ENCODE results near the gene ARHGAP10.

ARHGAP10 gene

GRCh38 chr4:148090029-148090428, 358.1 kb downstream of the ARHGAP10 start:
- H3K27me3 ChIP-seq (ENCODE audit: control insufficient read depth in 1 of 2, insufficient read depth in 2 of 2, low read length in 2 of 2): no peaks in the 10 kb centered on the region
- no peak overlapping the region for H3K27ac ChIP-seq (ENCODE audit: low read depth, low read length)
- H3K9me3 ChIP-seq (ENCODE audit: control insufficient read depth in 1 of 2, low read length in 2 of 2): no peaks in the 10 kb centered on the region
- peaks cover 0 to 13% of the 10 kb centered on the region in 2 donors for H3K36me3 ChIP-seq (ENCODE audit: control insufficient read depth in 1 of 2, insufficient read depth in 2 of 2, low read length in 2 of 2)
- no peak overlapping the region for H3K9ac ChIP-seq (ENCODE audit: low read depth in 1 of 2, low read length in 2 of 2)
- H3K4me1 ChIP-seq (ENCODE audit: control insufficient read depth in 1 of 2, insufficient read depth in 2 of 2, low read length in 2 of 2): no peaks in the 10 kb centered on the region
- H3K4me3 ChIP-seq (ENCODE audit: low read depth in 1 of 2, low read length in 2 of 2): no peak overlapping the region

GRCh38 chr4:148090503-148091476, 358.9 kb downstream of the ARHGAP10 start:
- Histone ChIP-seq H3K36me3 (ENCODE audit: control insufficient read depth in 1 of 2, insufficient read depth in 2 of 2, low read length in 2 of 2) (peaks cover 0 to 17% of the 10 kb centered on the region in 2 donors), H3K27ac (ENCODE audit: low read depth, low read length) (no peak overlapping the region), H3K4me1 (ENCODE audit: control insufficient read depth in 1 of 2, insufficient read depth in 2 of 2, low read length in 2 of 2) (no peaks in the 10 kb centered on the region), H3K9ac (ENCODE audit: low read depth in 1 of 2, low read length in 2 of 2) (no peak overlapping the region), H3K4me3 (ENCODE audit: low read depth in 1 of 2, low read length in 2 of 2) (no peak overlapping the region), H3K27me3 (ENCODE audit: control insufficient read depth in 1 of 2, insufficient read depth in 2 of 2, low read length in 2 of 2) (no peaks in the 10 kb centered on the region), H3K9me3 (ENCODE audit: control insufficient read depth in 1 of 2, low read length in 2 of 2) (no peaks in the 10 kb centered on the region)

GRCh38 chr4:148091896-148092295, 360.0 kb downstream of the ARHGAP10 start:
- Histone ChIP-seq H3K27me3 (ENCODE audit: control insufficient read depth in 1 of 2, insufficient read depth in 2 of 2, low read length in 2 of 2) (no peaks in the 10 kb centered on the region), H3K4me3 (ENCODE audit: low read depth in 1 of 2, low read length in 2 of 2) (no peak overlapping the region), H3K36me3 (ENCODE audit: control insufficient read depth in 1 of 2, insufficient read depth in 2 of 2, low read length in 2 of 2) (peaks cover 0 to 17% of the 10 kb centered on the region in 2 donors), H3K4me1 (ENCODE audit: control insufficient read depth in 1 of 2, insufficient read depth in 2 of 2, low read length in 2 of 2) (no peaks in the 10 kb centered on the region), H3K9me3 (ENCODE audit: control insufficient read depth in 1 of 2, low read length in 2 of 2) (no peaks in the 10 kb centered on the region), H3K27ac (ENCODE audit: low read depth, low read length) (no peak overlapping the region), H3K9ac (ENCODE audit: low read depth in 1 of 2, low read length in 2 of 2) (no peak overlapping the region)

GRCh38 chr4:148092316-148093014, 360.6 kb downstream of the ARHGAP10 start:
- Histone ChIP-seq H3K9me3 (ENCODE audit: control insufficient read depth in 1 of 2, low read length in 2 of 2) (no peaks in the 10 kb centered on the region), H3K36me3 (ENCODE audit: control insufficient read depth in 1 of 2, insufficient read depth in 2 of 2, low read length in 2 of 2) (peaks cover 0 to 17% of the 10 kb centered on the region in 2 donors), H3K4me3 (ENCODE audit: low read depth in 1 of 2, low read length in 2 of 2) (no peak overlapping the region), H3K4me1 (ENCODE audit: control insufficient read depth in 1 of 2, insufficient read depth in 2 of 2, low read length in 2 of 2) (no peaks in the 10 kb centered on the region), H3K27ac (ENCODE audit: low read depth, low read length) (no peak overlapping the region), H3K9ac (ENCODE audit: low read depth in 1 of 2, low read length in 2 of 2) (no peak overlapping the region), H3K27me3 (ENCODE audit: control insufficient read depth in 1 of 2, insufficient read depth in 2 of 2, low read length in 2 of 2) (no peaks in the 10 kb centered on the region)

GRCh38 chr4:148093065-148093464, 361.2 kb downstream of the ARHGAP10 start:
- Histone ChIP-seq H3K27me3 (ENCODE audit: control insufficient read depth in 1 of 2, insufficient read depth in 2 of 2, low read length in 2 of 2) (no peaks in the 10 kb centered on the region), H3K27ac (ENCODE audit: low read depth, low read length) (no peak overlapping the region), H3K36me3 (ENCODE audit: control insufficient read depth in 1 of 2, insufficient read depth in 2 of 2, low read length in 2 of 2) (peaks cover 0 to 17% of the 10 kb centered on the region in 2 donors)

GRCh38 chr4:148094149-148094548, 362.3 kb downstream of the ARHGAP10 start:
- Histone ChIP-seq H3K9me3 (ENCODE audit: control insufficient read depth in 1 of 2, low read length in 2 of 2) (no peaks in the 10 kb centered on the region), H3K4me3 (ENCODE audit: low read depth in 1 of 2, low read length in 2 of 2) (no peak overlapping the region), H3K27ac (ENCODE audit: low read depth, low read length) (no peak overlapping the region), H3K9ac (ENCODE audit: low read depth in 1 of 2, low read length in 2 of 2) (no peak overlapping the region), H3K27me3 (ENCODE audit: control insufficient read depth in 1 of 2, insufficient read depth in 2 of 2, low read length in 2 of 2) (no peaks in the 10 kb centered on the region), H3K36me3 (ENCODE audit: control insufficient read depth in 1 of 2, insufficient read depth in 2 of 2, low read length in 2 of 2) (peaks cover 5 to 17% of the 10 kb centered on the region in 2 donors), H3K4me1 (ENCODE audit: control insufficient read depth in 1 of 2, insufficient read depth in 2 of 2, low read length in 2 of 2) (no peaks in the 10 kb centered on the region)

More at GRCh38 chr4:148093065-148093464, 361.2 kb downstream of the ARHGAP10 start:
- Histone ChIP-seq H3K9me3 (ENCODE audit: control insufficient read depth in 1 of 2, low read length in 2 of 2) (no peaks in the 10 kb centered on the region), H3K4me1 (ENCODE audit: control insufficient read depth in 1 of 2, insufficient read depth in 2 of 2, low read length in 2 of 2) (no peaks in the 10 kb centered on the region), H3K9ac (ENCODE audit: low read depth in 1 of 2, low read length in 2 of 2) (no peak overlapping the region), H3K4me3 (ENCODE audit: low read depth in 1 of 2, low read length in 2 of 2) (no peak overlapping the region)

- H3K27ac ChIP-seq (ENCODE audit: low read depth, low read length): no peak overlapping the region
- no peaks in the 10 kb centered on the region for H3K27me3 ChIP-seq (ENCODE audit: control insufficient read depth in 1 of 2, insufficient read depth in 2 of 2, low read length in 2 of 2)
- no peaks in the 10 kb centered on the region for H3K4me1 ChIP-seq (ENCODE audit: control insufficient read depth in 1 of 2, insufficient read depth in 2 of 2, low read length in 2 of 2)
- H3K36me3 ChIP-seq (ENCODE audit: control insufficient read depth in 1 of 2, insufficient read depth in 2 of 2, low read length in 2 of 2): peaks cover 5 to 16% of the 10 kb centered on the region in 2 donors
- no peak overlapping the region for H3K4me3 ChIP-seq (ENCODE audit: low read depth in 1 of 2, low read length in 2 of 2)
- H3K9ac ChIP-seq (ENCODE audit: low read depth in 1 of 2, low read length in 2 of 2): no peak overlapping the region
- H3K9me3 ChIP-seq (ENCODE audit: control insufficient read depth in 1 of 2, low read length in 2 of 2): no peaks in the 10 kb centered on the region
These were observed 363.5 kb downstream of the ARHGAP10 start for GRCh38 chr4:148095346-148095923.

GRCh38 chr4:148097801-148098200, 365.9 kb downstream of the ARHGAP10 start:
- H3K27ac ChIP-seq (ENCODE audit: low read depth, low read length): no peak overlapping the region
- no peak overlapping the region for H3K9ac ChIP-seq (ENCODE audit: low read depth in 1 of 2, low read length in 2 of 2)
- H3K4me1 ChIP-seq (ENCODE audit: control insufficient read depth in 1 of 2, insufficient read depth in 2 of 2, low read length in 2 of 2): no peaks in the 10 kb centered on the region
- H3K36me3 ChIP-seq (ENCODE audit: control insufficient read depth in 1 of 2, insufficient read depth in 2 of 2, low read length in 2 of 2): peaks cover 5 to 13% of the 10 kb centered on the region in 2 donors
- H3K4me3 ChIP-seq (ENCODE audit: low read depth in 1 of 2, low read length in 2 of 2): no peak overlapping the region
- H3K27me3 ChIP-seq (ENCODE audit: control insufficient read depth in 1 of 2, insufficient read depth in 2 of 2, low read length in 2 of 2): no peaks in the 10 kb centered on the region
- no peaks in the 10 kb centered on the region for H3K9me3 ChIP-seq (ENCODE audit: control insufficient read depth in 1 of 2, low read length in 2 of 2)

GRCh38 chr4:148101235-148101634, 369.3 kb downstream of the ARHGAP10 start:
- no peak overlapping the region for H3K27ac ChIP-seq (ENCODE audit: low read depth, low read length)
- H3K9me3 ChIP-seq (ENCODE audit: control insufficient read depth in 1 of 2, low read length in 2 of 2): no peaks in the 10 kb centered on the region
- no peaks in the 10 kb centered on the region for H3K4me1 ChIP-seq (ENCODE audit: control insufficient read depth in 1 of 2, insufficient read depth in 2 of 2, low read length in 2 of 2)
- no peak overlapping the region for H3K9ac ChIP-seq (ENCODE audit: low read depth in 1 of 2, low read length in 2 of 2)
- peaks cover 5 to 26% of the 10 kb centered on the region in 2 donors for H3K36me3 ChIP-seq (ENCODE audit: control insufficient read depth in 1 of 2, insufficient read depth in 2 of 2, low read length in 2 of 2)
- H3K4me3 ChIP-seq (ENCODE audit: low read depth in 1 of 2, low read length in 2 of 2): no peak overlapping the region
- H3K27me3 ChIP-seq (ENCODE audit: control insufficient read depth in 1 of 2, insufficient read depth in 2 of 2, low read length in 2 of 2): no peaks in the 10 kb centered on the region

- no peak overlapping the region for H3K9ac ChIP-seq (ENCODE audit: low read depth in 1 of 2, low read length in 2 of 2)
- H3K4me1 ChIP-seq (ENCODE audit: control insufficient read depth in 1 of 2, insufficient read depth in 2 of 2, low read length in 2 of 2): no peaks in the 10 kb centered on the region
- H3K36me3 ChIP-seq (ENCODE audit: control insufficient read depth in 1 of 2, insufficient read depth in 2 of 2, low read length in 2 of 2): peaks cover 5 to 26% of the 10 kb centered on the region in 2 donors
- no peak overlapping the region for H3K27ac ChIP-seq (ENCODE audit: low read depth, low read length)
- no peak overlapping the region for H3K4me3 ChIP-seq (ENCODE audit: low read depth in 1 of 2, low read length in 2 of 2)
- peaks cover 0 to 3% of the 10 kb centered on the region in 2 donors for H3K9me3 ChIP-seq (ENCODE audit: control insufficient read depth in 1 of 2, low read length in 2 of 2)
- no peaks in the 10 kb centered on the region for H3K27me3 ChIP-seq (ENCODE audit: control insufficient read depth in 1 of 2, insufficient read depth in 2 of 2, low read length in 2 of 2)
These were observed 369.9 kb downstream of the ARHGAP10 start for GRCh38 chr4:148101790-148102189.

Data from duodenal mucosa (tissue), 2 donors.